ENCODE results near the gene RIOK3.

DNA sequence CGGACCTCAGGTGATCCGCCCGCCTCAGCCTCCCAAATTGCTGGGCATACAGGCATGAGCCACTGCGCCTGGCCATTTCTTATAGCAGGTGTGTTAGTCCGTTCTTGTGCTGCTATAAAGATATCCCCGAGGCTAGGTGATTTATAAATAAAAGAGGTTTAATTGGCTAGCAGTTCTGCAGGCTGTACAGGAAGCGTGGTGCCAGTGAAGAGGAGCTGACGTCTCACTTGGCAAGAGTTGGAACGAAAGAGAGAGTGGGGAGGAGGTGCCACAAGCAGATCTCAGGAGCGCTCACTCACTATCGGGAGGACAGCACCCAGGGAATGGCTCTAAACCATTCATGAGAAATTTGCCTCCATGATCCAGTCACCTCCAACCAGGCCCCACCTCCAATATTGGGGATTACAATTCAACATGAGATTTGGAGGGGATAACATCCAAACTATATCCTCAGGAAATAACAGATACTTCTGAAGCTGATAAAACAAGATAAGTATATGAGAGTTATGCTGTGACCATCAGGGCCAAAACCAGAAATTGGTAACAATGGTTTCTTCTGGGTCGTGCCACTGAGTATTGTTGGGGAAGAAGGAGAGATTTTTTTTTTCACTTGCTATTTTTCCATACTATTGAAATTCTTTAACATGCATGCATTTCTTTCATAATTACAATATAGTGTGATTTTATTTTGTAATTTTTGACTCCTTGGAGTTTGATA is 42.8 kb downstream of the RIOK3 start:
- TF ChIP-seq RCOR1 (IDR thresholded peaks at IDR 0.05; ENCODE audit: low read depth, low read length): no peak
- TF ChIP-seq, protein P1, sequence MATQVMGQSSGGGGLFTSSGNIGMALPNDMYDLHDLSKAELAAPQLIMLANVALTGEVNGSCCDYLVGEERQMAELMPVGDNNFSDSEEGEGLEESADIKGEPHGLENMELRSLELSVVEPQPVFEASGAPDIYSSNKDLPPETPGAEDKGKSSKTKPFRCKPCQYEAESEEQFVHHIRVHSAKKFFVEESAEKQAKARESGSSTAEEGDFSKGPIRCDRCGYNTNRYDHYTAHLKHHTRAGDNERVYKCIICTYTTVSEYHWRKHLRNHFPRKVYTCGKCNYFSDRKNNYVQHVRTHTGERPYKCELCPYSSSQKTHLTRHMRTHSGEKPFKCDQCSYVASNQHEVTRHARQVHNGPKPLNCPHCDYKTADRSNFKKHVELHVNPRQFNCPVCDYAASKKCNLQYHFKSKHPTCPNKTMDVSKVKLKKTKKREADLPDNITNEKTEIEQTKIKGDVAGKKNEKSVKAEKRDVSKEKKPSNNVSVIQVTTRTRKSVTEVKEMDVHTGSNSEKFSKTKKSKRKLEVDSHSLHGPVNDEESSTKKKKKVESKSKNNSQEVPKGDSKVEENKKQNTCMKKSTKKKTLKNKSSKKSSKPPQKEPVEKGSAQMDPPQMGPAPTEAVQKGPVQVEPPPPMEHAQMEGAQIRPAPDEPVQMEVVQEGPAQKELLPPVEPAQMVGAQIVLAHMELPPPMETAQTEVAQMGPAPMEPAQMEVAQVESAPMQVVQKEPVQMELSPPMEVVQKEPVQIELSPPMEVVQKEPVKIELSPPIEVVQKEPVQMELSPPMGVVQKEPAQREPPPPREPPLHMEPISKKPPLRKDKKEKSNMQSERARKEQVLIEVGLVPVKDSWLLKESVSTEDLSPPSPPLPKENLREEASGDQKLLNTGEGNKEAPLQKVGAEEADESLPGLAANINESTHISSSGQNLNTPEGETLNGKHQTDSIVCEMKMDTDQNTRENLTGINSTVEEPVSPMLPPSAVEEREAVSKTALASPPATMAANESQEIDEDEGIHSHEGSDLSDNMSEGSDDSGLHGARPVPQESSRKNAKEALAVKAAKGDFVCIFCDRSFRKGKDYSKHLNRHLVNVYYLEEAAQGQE (IDR thresholded peaks at IDR 0.05): no peak

Data from A549 (cell line).